HG02678 (cell line): ENCODE data around the gene RGS12.

ENCODE experiments used
- ATAC-seq: cut with Tn5 transposase; IDR thresholded peaks from one replicate; pipeline ENCODE4 v1.9.1; 2021; ENCODE audit warnings: mild to moderate bottlenecking, moderate library complexity; ENCODE audit not compliant: unreplicated experiment

The RGS12 gene

GRCh38 chr4:3252831-3253641, 39.8 kb upstream of the RGS12 start:
- no peak for ATAC-seq

- no peak for ATAC-seq
Observed at GRCh38 chr4:3253808-3254207, 39.0 kb upstream of the RGS12 start.

- no peak for ATAC-seq
Observed at GRCh38 chr4:3254302-3255131, 38.3 kb upstream of the RGS12 start.

GRCh38 chr4:3255611-3256186, 37.1 kb upstream of the RGS12 start:
- no peak for ATAC-seq

GRCh38 chr4:3256230-3257102, 36.4 kb upstream of the RGS12 start:
- ATAC-seq = no peak

GRCh38 chr4:3257103-3257555, 35.7 kb upstream of the RGS12 start:
- no peak for ATAC-seq

GRCh38 chr4:3257556-3258482, 35.0 kb upstream of the RGS12 start:
- peak; percentile 43 for ATAC-seq

- no peak for ATAC-seq
Observed at GRCh38 chr4:3261411-3262207, 31.2 kb upstream of the RGS12 start.

GRCh38 chr4:3262208-3263052, 30.4 kb upstream of the RGS12 start:
- no peak for ATAC-seq

- no peak for ATAC-seq
Observed at GRCh38 chr4:3263053-3263875, 29.6 kb upstream of the RGS12 start.

- no peak for ATAC-seq
Observed at GRCh38 chr4:3263876-3264193, 29.0 kb upstream of the RGS12 start.

GRCh38 chr4:3266076-3266475, 26.7 kb upstream of the RGS12 start:
- no peak for ATAC-seq

GRCh38 chr4:3267576-3268394, 25.0 kb upstream of the RGS12 start:
- ATAC-seq = no peak

GRCh38 chr4:3268395-3269104, 24.3 kb upstream of the RGS12 start:
- no peak for ATAC-seq

GRCh38 chr4:3269105-3269927, 23.5 kb upstream of the RGS12 start:
- ATAC-seq = no peak
